ENCODE measurements around the gene KCNIP1.

KCNIP1 gene

GRCh38 chr5:170573114-170573513, 69.3 kb downstream of the KCNIP1 start:
- no CpG with 5 or more reads among the region's 4 CpGs for WGBS, 2 donors (ENCODE audit: extremely low coverage in 2 of 2, insufficient read length in 2 of 2, insufficient replicate concordance in 1 of 2)

GRCh38 chr5:170573660-170574059, 69.8 kb downstream of the KCNIP1 start:
- no peak overlapping the region for H3K4ac ChIP-seq (ENCODE audit: low read length)
- H2BK15ac ChIP-seq (ENCODE audit: low read length) = no peak overlapping the region
- no peak overlapping the region for H3K23ac ChIP-seq (ENCODE audit: low read depth, low read length, poor library complexity)
- WGBS, 2 donors (ENCODE audit: extremely low coverage in 2 of 2, insufficient read length in 2 of 2, insufficient replicate concordance in 1 of 2) = no CpG with 5 or more reads among the region's 1 CpG
- no peaks in the 10 kb centered on the region for H3K36me3 ChIP-seq (replicated peaks in 1 of 2; ENCODE audit: control insufficient read depth in 2 of 2, insufficient read depth in 2 of 2, low read length in 2 of 2)
- DNase-seq (ENCODE audit: low spot score) = no peak
- no peak overlapping the region for H2BK120ac ChIP-seq (ENCODE audit: low read depth, low read length)
- no peak overlapping the region for H3K4me3 ChIP-seq (ENCODE audit: low read length in 2 of 2)
- no peak overlapping the region for H2AK5ac ChIP-seq (ENCODE audit: low read depth, low read length)
- H3K18ac ChIP-seq (ENCODE audit: low read length) = no peak overlapping the region
- H3K79me1 ChIP-seq (ENCODE audit: low read depth, low read length) = no peaks in the 10 kb centered on the region
- H3K27ac ChIP-seq (replicated peaks; ENCODE audit: low read length) = no peak overlapping the region
- no peak overlapping the region for H3K9ac ChIP-seq (ENCODE audit: low read depth, low read length, poor library complexity)
- H4K8ac ChIP-seq (ENCODE audit: low read depth, low read length) = no peak overlapping the region
- H3K9me3 ChIP-seq (replicated peaks in 1 of 2; ENCODE audit: control insufficient read depth in 2 of 2, insufficient read depth in 1 of 2, low read depth in 1 of 2, low read length in 2 of 2) = no peaks in the 10 kb centered on the region
- no peak overlapping the region for H2AFZ ChIP-seq (ENCODE audit: low read length)
- no peak overlapping the region for H2BK5ac ChIP-seq (ENCODE audit: low read length)
- H3K27me3 ChIP-seq (ENCODE audit: control insufficient read depth in 3 of 3, insufficient read depth in 3 of 3, low read depth in 1 of 3, low read length in 3 of 3) = no peaks in the 10 kb centered on the region
- H2BK12ac ChIP-seq (ENCODE audit: low read length) = no peak overlapping the region
- no peak overlapping the region for H4K91ac ChIP-seq (ENCODE audit: low read depth, low read length, poor library complexity)
- H3K14ac ChIP-seq (ENCODE audit: low read length) = no peak overlapping the region
- H3K4me1 ChIP-seq (ENCODE audit: control insufficient read depth in 2 of 2, insufficient read depth in 1 of 2, low read depth in 1 of 2, low read length in 2 of 2) = peaks cover 0 to 5% of the 10 kb centered on the region in 2 donors
- no peak overlapping the region for H3K4me2 ChIP-seq (ENCODE audit: insufficient read depth, low read length, poor library complexity, severe bottlenecking)

More at GRCh38 chr5:170573114-170573513, 69.3 kb downstream of the KCNIP1 start:
- Histone ChIP-seq H3K4me2 (ENCODE audit: insufficient read depth, low read length, poor library complexity, severe bottlenecking) (no peak overlapping the region), H3K9me3 (replicated peaks in 1 of 2; ENCODE audit: control insufficient read depth in 2 of 2, insufficient read depth in 1 of 2, low read depth in 1 of 2, low read length in 2 of 2) (no peaks in the 10 kb centered on the region), H2AFZ (ENCODE audit: low read length) (no peak overlapping the region), H4K8ac (ENCODE audit: low read depth, low read length) (no peak overlapping the region), H2BK5ac (ENCODE audit: low read length) (no peak overlapping the region), H3K27me3 (ENCODE audit: control insufficient read depth in 3 of 3, insufficient read depth in 3 of 3, low read depth in 1 of 3, low read length in 3 of 3) (no peaks in the 10 kb centered on the region), H3K9ac (ENCODE audit: low read depth, low read length, poor library complexity) (no peak overlapping the region), H2BK12ac (ENCODE audit: low read length) (no peak overlapping the region), H3K4ac (ENCODE audit: low read length) (no peak overlapping the region), H3K79me1 (ENCODE audit: low read depth, low read length) (no peaks in the 10 kb centered on the region), H3K14ac (ENCODE audit: low read length) (no peak overlapping the region), H3K4me3 (ENCODE audit: low read length in 2 of 2) (no peak overlapping the region), H3K36me3 (replicated peaks in 1 of 2; ENCODE audit: control insufficient read depth in 2 of 2, insufficient read depth in 2 of 2, low read length in 2 of 2) (no peaks in the 10 kb centered on the region), H2BK15ac (ENCODE audit: low read length) (no peak overlapping the region), H3K27ac (replicated peaks; ENCODE audit: low read length) (no peak overlapping the region), H4K91ac (ENCODE audit: low read depth, low read length, poor library complexity) (no peak overlapping the region), H3K4me1 (ENCODE audit: control insufficient read depth in 2 of 2, insufficient read depth in 1 of 2, low read depth in 1 of 2, low read length in 2 of 2) (peaks cover 0 to 5% of the 10 kb centered on the region in 2 donors), H3K18ac (ENCODE audit: low read length) (peak overlapping the region; percentile 8), H3K23ac (ENCODE audit: low read depth, low read length, poor library complexity) (no peak overlapping the region), H2BK120ac (ENCODE audit: low read depth, low read length) (no peak overlapping the region), H2AK5ac (ENCODE audit: low read depth, low read length) (no peak overlapping the region)
- DNase-seq (ENCODE audit: low spot score) = no peak

GRCh38 chr5:170576602-170577535, 73.0 kb downstream of the KCNIP1 start:
- no peak overlapping the region for H2AK5ac ChIP-seq (ENCODE audit: low read depth, low read length)

GRCh38 chr5:170579601-170580000, 75.8 kb downstream of the KCNIP1 start:
- Histone ChIP-seq H3K14ac (ENCODE audit: low read length) (no peak overlapping the region), H2BK15ac (ENCODE audit: low read length) (no peak overlapping the region), H3K4me3 (ENCODE audit: low read length in 2 of 2) (no peak overlapping the region), H3K27me3 (ENCODE audit: control insufficient read depth in 3 of 3, insufficient read depth in 3 of 3, low read depth in 1 of 3, low read length in 3 of 3) (no peaks in the 10 kb centered on the region), H3K36me3 (replicated peaks in 1 of 2; ENCODE audit: control insufficient read depth in 2 of 2, insufficient read depth in 2 of 2, low read length in 2 of 2) (peaks cover 0 to 1% of the 10 kb centered on the region in 2 donors), H4K8ac (ENCODE audit: low read depth, low read length) (no peak overlapping the region), H2BK120ac (ENCODE audit: low read depth, low read length) (no peak overlapping the region), H3K18ac (ENCODE audit: low read length) (no peak overlapping the region), H3K79me1 (ENCODE audit: low read depth, low read length) (no peaks in the 10 kb centered on the region), H3K4ac (ENCODE audit: low read length) (no peak overlapping the region), H3K4me1 (ENCODE audit: control insufficient read depth in 2 of 2, insufficient read depth in 1 of 2, low read depth in 1 of 2, low read length in 2 of 2) (peaks cover 0 to 7% of the 10 kb centered on the region in 2 donors), H3K27ac (replicated peaks; ENCODE audit: low read length) (peak overlapping the region; percentile 32), H2BK12ac (ENCODE audit: low read length) (no peak overlapping the region), H3K9ac (ENCODE audit: low read depth, low read length, poor library complexity) (no peak overlapping the region), H2AFZ (ENCODE audit: low read length) (no peak overlapping the region), H4K91ac (ENCODE audit: low read depth, low read length, poor library complexity) (no peak overlapping the region), H3K23ac (ENCODE audit: low read depth, low read length, poor library complexity) (no peak overlapping the region), H3K4me2 (ENCODE audit: insufficient read depth, low read length, poor library complexity, severe bottlenecking) (no peak overlapping the region), H2BK5ac (ENCODE audit: low read length) (no peak overlapping the region), H2AK5ac (ENCODE audit: low read depth, low read length) (no peak overlapping the region), H3K9me3 (replicated peaks in 1 of 2; ENCODE audit: control insufficient read depth in 2 of 2, insufficient read depth in 1 of 2, low read depth in 1 of 2, low read length in 2 of 2) (no peaks in the 10 kb centered on the region)
- peak; percentile 21 for DNase-seq (ENCODE audit: low spot score)
- WGBS, 2 donors (ENCODE audit: extremely low coverage in 2 of 2, insufficient read length in 2 of 2, insufficient replicate concordance in 1 of 2) = no CpG with 5 or more reads among the region's 3 CpGs

More at GRCh38 chr5:170576602-170577535, 73.0 kb downstream of the KCNIP1 start:
- Histone ChIP-seq H3K27me3 (ENCODE audit: control insufficient read depth in 3 of 3, insufficient read depth in 3 of 3, low read depth in 1 of 3, low read length in 3 of 3) (no peaks in the 10 kb centered on the region), H2AFZ (ENCODE audit: low read length) (no peak overlapping the region), H4K91ac (ENCODE audit: low read depth, low read length, poor library complexity) (no peak overlapping the region), H3K79me1 (ENCODE audit: low read depth, low read length) (no peaks in the 10 kb centered on the region), H3K36me3 (replicated peaks in 1 of 2; ENCODE audit: control insufficient read depth in 2 of 2, insufficient read depth in 2 of 2, low read length in 2 of 2) (peaks cover 0 to 1% of the 10 kb centered on the region in 2 donors), H3K18ac (ENCODE audit: low read length) (no peak overlapping the region), H3K4me1 (ENCODE audit: control insufficient read depth in 2 of 2, insufficient read depth in 1 of 2, low read depth in 1 of 2, low read length in 2 of 2) (peaks cover 0 to 11% of the 10 kb centered on the region in 2 donors), H4K8ac (ENCODE audit: low read depth, low read length) (no peak overlapping the region), H3K4ac (ENCODE audit: low read length) (no peak overlapping the region), H2BK5ac (ENCODE audit: low read length) (no peak overlapping the region), H3K9me3 (replicated peaks in 1 of 2; ENCODE audit: control insufficient read depth in 2 of 2, insufficient read depth in 1 of 2, low read depth in 1 of 2, low read length in 2 of 2) (no peaks in the 10 kb centered on the region), H2BK15ac (ENCODE audit: low read length) (no peak overlapping the region), H3K14ac (ENCODE audit: low read length) (no peak overlapping the region), H3K4me3 (ENCODE audit: low read length in 2 of 2) (no peak overlapping the region), H3K4me2 (ENCODE audit: insufficient read depth, low read length, poor library complexity, severe bottlenecking) (no peak overlapping the region), H2BK12ac (ENCODE audit: low read length) (no peak overlapping the region), H3K23ac (ENCODE audit: low read depth, low read length, poor library complexity) (no peak overlapping the region), H2BK120ac (ENCODE audit: low read depth, low read length) (no peak overlapping the region), H3K27ac (replicated peaks; ENCODE audit: low read length) (no peak overlapping the region), H3K9ac (ENCODE audit: low read depth, low read length, poor library complexity) (no peak overlapping the region)
- DNase-seq (ENCODE audit: low spot score) = no peak
- WGBS, 2 donors (ENCODE audit: extremely low coverage in 2 of 2, insufficient read length in 2 of 2, insufficient replicate concordance in 1 of 2) = no CpG with 5 or more reads among the region's 11 CpGs

Measured in neuronal stem cell (in vitro differentiated cells).